ENCODE data around the gene HS6ST1.

The HS6ST1 gene

DNA sequence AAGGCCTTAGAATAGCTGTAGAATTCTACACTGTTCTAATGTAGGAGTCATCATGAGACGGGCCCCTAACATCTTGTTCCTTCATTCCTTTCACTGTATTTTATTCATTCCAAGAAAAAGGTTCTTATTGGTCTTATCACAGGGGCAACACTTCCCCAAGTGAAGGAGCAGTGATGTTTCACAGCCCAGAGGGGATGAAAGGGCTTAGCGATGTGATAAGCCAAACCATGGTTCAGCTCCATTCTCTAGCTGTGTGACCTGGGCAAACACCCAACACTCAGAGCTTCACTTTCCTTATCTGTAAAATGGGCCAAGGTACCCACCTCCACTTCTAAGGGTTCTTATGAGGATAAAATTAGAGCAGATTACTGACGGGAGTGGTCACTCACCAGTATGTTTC, 25.4 kb upstream of the HS6ST1 start:
- peaks cover 4% of the 10 kb centered on the region for H3K36me3 Mint-ChIP-seq (ENCODE audit: insufficient read depth)
- no peak overlapping the region for H3K4me3 Mint-ChIP-seq
- ATAC-seq (replicated peaks), result no peak
- H3K27ac Mint-ChIP-seq, result no peak overlapping the region
- DNase-seq, result no peak
- H3K4me1 Mint-ChIP-seq (ENCODE audit: low read depth in 2 of 2), result peaks cover 0 to 2% of the 10 kb centered on the region in 2 donors
- peaks cover 11 to 23% of the 10 kb centered on the region in 2 donors for H3K9me3 Mint-ChIP-seq
- H3K27me3 Mint-ChIP-seq, result peaks cover 8 to 39% of the 10 kb centered on the region in 2 donors

DNA sequence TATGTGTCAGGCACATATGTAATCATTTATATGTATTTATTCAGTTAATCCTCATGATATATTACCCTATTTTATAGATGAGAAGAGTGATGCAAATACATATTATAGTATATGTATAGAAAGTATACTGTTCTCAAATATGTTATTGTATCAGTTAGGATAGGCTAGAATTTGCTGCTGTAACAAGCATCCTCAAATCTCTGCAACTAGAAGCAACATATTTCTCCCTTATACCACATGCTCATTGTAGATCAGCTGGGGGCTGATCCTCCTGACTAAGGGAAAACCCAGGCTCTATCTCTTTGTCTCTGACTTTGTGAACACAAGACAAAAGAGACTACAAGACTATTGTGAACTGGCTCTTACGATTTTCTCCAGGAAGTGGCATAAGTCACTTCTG, 24.8 kb upstream of the HS6ST1 start:
- peaks cover 8 to 32% of the 10 kb centered on the region in 2 donors for H3K27me3 Mint-ChIP-seq
- no peak for DNase-seq
- H3K9me3 Mint-ChIP-seq, result peaks cover 11 to 23% of the 10 kb centered on the region in 2 donors
- peaks cover 0 to 2% of the 10 kb centered on the region in 2 donors for H3K4me1 Mint-ChIP-seq (ENCODE audit: low read depth in 2 of 2)
- H3K27ac Mint-ChIP-seq, result no peak overlapping the region
- peaks cover 4% of the 10 kb centered on the region for H3K36me3 Mint-ChIP-seq (ENCODE audit: insufficient read depth)
- no peak for ATAC-seq (replicated peaks)
- H3K4me3 Mint-ChIP-seq, result no peak overlapping the region

DNA sequence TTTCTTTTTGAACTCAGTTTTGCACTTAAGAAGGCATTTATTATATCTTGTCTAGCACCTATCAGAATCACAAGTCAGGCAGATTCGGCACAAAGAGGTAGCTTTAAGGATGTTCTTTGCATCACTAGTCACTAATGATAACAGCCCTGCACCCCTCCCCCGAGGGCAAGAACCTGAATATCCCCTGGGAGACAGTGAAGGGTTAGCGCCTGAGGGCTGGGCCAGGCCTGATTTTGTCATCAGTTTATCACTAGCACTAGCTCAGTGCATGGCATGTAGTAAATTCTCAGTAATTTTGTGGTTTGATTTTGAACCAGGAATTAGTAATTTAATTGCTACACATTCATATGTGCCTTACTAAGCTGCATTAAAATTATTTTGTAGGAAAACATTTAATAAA, 23.9 kb upstream of the HS6ST1 start:
- H3K36me3 Mint-ChIP-seq (ENCODE audit: insufficient read depth), result peaks cover 4% of the 10 kb centered on the region
- DNase-seq, result no peak

DNA sequence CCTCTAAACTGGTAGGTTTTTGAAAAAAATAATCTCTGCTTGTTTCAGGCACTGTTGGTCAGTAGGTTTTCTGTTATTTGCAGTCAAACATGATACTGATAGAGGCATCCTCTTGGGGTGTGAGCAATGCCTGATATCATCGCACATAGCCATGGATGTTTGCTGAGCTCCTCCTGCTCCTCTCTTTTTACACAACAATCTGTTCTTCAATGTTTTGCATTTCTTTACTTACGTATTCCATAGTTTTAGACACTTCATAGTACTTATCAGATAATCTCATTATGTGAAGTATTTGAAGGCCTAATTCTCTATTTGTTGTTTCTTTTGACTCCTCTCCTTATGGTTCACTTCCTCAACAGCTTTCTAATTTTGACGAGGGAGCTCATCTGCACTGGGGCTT, 23.0 kb upstream of the HS6ST1 start:
- Mint-ChIP-seq H3K4me1 (ENCODE audit: low read depth in 2 of 2) (peaks cover 0 to 2% of the 10 kb centered on the region in 2 donors), H3K27me3 (peaks cover 0 to 14% of the 10 kb centered on the region in 2 donors), H3K9me3 (peaks cover 11 to 23% of the 10 kb centered on the region in 2 donors), H3K4me3 (no peak overlapping the region), H3K27ac (peak overlapping the region in 1 of 2 donors; percentile 19), H3K36me3 (ENCODE audit: insufficient read depth) (peaks cover 4% of the 10 kb centered on the region)
- ATAC-seq (replicated peaks) (no peak), DNase-seq (no peak)

More for the DNA sequence above, 23.9 kb upstream of the HS6ST1 start:
- H3K27me3 Mint-ChIP-seq, result peaks cover 5 to 23% of the 10 kb centered on the region in 2 donors
- H3K9me3 Mint-ChIP-seq, result peaks cover 11 to 23% of the 10 kb centered on the region in 2 donors
- ATAC-seq (replicated peaks), result no peak
- peaks cover 0 to 2% of the 10 kb centered on the region in 2 donors for H3K4me1 Mint-ChIP-seq (ENCODE audit: low read depth in 2 of 2)
- no peak overlapping the region for H3K27ac Mint-ChIP-seq
- no peak overlapping the region for H3K4me3 Mint-ChIP-seq

DNA sequence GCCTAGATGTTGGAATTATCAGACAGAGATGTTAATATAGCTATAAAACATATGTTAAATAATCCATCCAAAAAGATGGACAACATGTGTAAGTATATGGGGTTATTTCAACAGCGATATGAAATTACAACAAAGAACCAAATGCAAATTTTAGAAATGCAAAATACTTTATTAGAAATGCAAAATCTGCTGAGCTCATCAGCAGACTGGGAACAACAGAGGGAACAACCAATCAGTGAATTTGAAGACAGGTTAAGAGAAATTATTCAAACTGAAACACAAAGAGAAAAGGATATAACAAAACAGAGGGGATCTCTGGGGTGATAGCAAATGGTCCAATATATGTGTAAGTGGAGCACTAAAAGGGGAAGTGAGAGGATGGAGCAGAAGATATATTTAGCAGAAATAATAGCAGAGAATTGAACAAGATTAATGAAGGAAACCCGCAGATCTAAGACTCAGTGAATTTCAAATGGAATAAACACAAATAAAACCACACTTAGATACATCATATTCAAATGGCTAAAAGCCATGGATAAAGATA, 13.5 kb upstream of the HS6ST1 start:
- Mint-ChIP-seq H3K4me1 (ENCODE audit: low read depth in 2 of 2) (no peaks in the 10 kb centered on the region), H3K9me3 (peaks cover 8 to 12% of the 10 kb centered on the region in 2 donors), H3K4me3 (no peak overlapping the region), H3K36me3 (ENCODE audit: insufficient read depth) (no peaks in the 10 kb centered on the region), H3K27ac (no peak overlapping the region), H3K27me3 (peaks cover 37 to 38% of the 10 kb centered on the region in 2 donors)
- DNase-seq (no peak), ATAC-seq (replicated peaks) (no peak)

DNA sequence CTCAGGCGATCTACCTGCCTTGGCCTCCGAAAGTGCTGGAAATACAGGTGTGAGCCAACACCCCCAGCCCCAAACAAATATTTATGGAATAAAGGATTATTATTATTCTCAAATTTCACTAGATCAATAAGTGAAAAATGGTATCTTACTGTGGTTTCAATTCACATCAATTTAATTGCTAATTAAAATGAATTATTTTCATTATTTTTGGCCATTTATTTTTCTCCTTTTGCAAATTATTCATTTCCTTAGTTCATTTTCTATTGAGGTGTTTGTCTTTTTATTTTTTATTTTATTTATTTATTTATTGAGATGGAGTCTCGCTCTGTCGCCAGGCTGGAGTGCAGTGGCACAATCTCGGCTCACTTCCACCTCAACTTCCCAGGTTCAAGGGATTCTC, 11.9 kb upstream of the HS6ST1 start:
- Mint-ChIP-seq H3K27me3 (peaks cover 37 to 38% of the 10 kb centered on the region in 2 donors), H3K36me3 (ENCODE audit: insufficient read depth) (no peaks in the 10 kb centered on the region), H3K9me3 (peaks cover 8 to 12% of the 10 kb centered on the region in 2 donors), H3K27ac (no peak overlapping the region), H3K4me1 (ENCODE audit: low read depth in 2 of 2) (no peaks in the 10 kb centered on the region), H3K4me3 (no peak overlapping the region)
- ATAC-seq (replicated peaks) (no peak), DNase-seq (no peak)

DNA sequence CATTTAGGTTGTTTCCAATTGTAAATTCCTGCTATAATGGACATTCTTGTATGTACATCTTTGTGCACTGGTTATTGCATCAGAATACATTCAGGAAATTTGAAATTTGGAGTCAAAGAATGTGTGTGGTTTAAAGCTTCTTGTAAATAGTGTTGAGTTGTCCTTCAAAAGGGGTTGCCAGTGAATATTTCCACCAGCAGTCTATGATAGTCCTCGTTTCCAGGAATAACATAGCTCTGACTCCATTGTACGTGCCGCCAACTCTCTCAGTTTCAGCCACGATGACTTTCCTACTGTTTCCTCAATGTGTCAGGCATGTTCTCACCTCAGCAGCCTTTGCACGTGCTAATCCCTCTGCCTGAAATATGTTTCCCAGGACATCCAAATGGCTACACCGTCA, 10.9 kb upstream of the HS6ST1 start:
- Mint-ChIP-seq H3K4me3 (no peak overlapping the region), H3K27me3 (peaks cover 36 to 37% of the 10 kb centered on the region in 2 donors), H3K4me1 (ENCODE audit: low read depth in 2 of 2) (no peaks in the 10 kb centered on the region), H3K27ac (no peak overlapping the region), H3K9me3 (peaks cover 8 to 12% of the 10 kb centered on the region in 2 donors), H3K36me3 (ENCODE audit: insufficient read depth) (no peaks in the 10 kb centered on the region)
- DNase-seq, result no peak
- no peak for ATAC-seq (replicated peaks)

DNA sequence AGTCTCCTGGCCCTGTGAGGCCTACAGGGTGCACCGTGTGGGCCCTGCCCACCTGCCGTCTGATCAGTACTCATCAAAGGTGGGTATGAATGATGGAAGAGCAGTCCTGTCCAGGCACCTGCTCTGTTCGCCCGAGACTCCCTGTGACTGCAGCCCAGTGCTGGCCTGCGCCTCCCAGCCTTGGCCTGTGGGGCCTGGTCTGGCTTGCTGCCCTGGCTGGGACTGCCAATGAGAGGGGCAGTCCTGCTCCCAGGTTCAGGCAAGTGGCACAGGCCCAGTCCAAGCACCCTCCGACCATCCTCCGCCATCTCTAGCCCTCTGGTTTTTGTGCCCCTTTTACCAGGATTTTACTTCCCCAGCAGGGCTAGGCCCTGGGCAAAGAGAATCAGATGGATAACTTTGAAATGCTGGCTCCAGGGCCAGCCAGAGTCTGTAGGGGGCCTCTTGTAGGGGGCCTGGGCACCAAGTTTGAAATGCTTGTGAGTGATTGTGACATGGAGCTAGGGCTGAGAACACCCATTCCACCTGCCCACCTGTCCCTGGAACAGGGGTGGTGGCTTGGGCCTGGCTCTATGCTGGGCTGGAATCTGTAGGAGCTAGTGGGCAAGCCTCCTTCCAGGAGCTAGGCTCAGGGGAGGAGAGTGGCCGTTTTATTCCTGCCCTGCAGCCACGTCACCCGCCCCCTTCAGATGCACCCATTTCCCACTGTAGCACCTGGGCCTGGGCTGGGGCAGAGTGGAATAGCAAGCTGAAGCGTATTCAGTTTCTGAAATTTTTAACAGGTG, 8.7 kb upstream of the HS6ST1 start:
- DNase-seq (no peak), ATAC-seq (replicated peaks) (no peak)
- H3K4me1 Mint-ChIP-seq (ENCODE audit: low read depth in 2 of 2), result peaks cover 0 to 3% of the 10 kb centered on the region in 2 donors
- peaks cover 8 to 10% of the 10 kb centered on the region in 2 donors for H3K9me3 Mint-ChIP-seq
- peaks cover 20 to 22% of the 10 kb centered on the region in 2 donors for H3K27me3 Mint-ChIP-seq
- no peaks in the 10 kb centered on the region for H3K36me3 Mint-ChIP-seq (ENCODE audit: insufficient read depth)
- H3K27ac Mint-ChIP-seq, result no peak overlapping the region
- H3K4me3 Mint-ChIP-seq, result no peak overlapping the region

DNA sequence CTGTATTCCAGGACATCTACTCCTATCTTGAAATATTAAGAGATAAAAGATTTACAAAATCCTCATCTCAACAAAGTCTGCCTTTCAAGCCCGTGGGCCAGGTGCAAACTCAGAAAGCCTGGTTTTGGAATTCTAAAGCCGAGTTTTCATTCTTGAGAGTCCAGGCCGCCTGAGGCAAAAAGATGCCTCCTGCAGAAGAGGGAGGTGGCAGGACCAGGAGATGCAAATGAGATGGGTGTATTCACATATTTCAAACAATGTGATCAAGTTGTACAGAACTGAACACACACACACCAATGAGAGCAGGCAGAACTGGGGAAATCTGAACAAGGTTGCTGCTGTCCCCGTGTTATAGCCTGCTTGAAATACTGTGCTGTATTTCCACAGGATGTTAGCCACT, 7.7 kb upstream of the HS6ST1 start:
- Mint-ChIP-seq H3K4me1 (ENCODE audit: low read depth in 2 of 2) (peaks cover 4 to 7% of the 10 kb centered on the region in 2 donors), H3K4me3 (no peak overlapping the region), H3K9me3 (no peaks in the 10 kb centered on the region), H3K27me3 (peaks cover 10 to 12% of the 10 kb centered on the region in 2 donors), H3K36me3 (ENCODE audit: insufficient read depth) (no peaks in the 10 kb centered on the region), H3K27ac (no peak overlapping the region)
- DNase-seq (no peak), ATAC-seq (replicated peaks) (no peak)

DNA sequence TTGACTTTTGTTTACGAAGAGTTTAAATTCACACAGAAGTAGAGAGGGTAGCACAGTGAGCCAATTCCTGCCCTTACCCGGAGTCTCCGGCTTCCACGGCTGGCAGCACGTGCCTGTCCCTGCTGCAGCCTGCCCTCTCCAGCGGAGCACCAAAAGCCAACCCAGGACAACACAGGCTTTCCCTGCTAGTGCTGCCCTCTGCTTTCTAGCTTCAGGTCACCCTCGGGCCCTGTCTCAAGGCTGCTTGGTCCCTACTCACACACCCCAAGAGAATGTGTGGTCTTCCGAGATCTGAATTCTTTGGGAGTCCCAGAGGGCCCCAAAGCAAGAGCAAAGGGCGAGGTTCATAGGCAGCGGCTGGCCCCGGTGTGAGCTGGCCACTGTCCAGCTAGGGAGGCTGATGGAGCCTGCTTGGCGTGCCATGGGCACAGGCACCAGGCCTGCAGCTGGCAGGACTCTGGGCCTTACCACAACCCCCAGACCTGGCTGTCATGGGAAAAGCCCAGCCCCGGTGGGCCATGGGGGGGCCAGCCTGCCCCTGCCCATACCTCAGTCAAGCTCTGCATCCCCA, 7.0 kb upstream of the HS6ST1 start:
- Mint-ChIP-seq H3K27me3 (peaks cover 8 to 16% of the 10 kb centered on the region in 2 donors), H3K27ac (no peak overlapping the region), H3K36me3 (ENCODE audit: insufficient read depth) (no peaks in the 10 kb centered on the region), H3K9me3 (no peaks in the 10 kb centered on the region), H3K4me1 (ENCODE audit: low read depth in 2 of 2) (peaks cover 8 to 10% of the 10 kb centered on the region in 2 donors), H3K4me3 (no peak overlapping the region)
- ATAC-seq (replicated peaks) (no peak), DNase-seq (no peak)

DNA sequence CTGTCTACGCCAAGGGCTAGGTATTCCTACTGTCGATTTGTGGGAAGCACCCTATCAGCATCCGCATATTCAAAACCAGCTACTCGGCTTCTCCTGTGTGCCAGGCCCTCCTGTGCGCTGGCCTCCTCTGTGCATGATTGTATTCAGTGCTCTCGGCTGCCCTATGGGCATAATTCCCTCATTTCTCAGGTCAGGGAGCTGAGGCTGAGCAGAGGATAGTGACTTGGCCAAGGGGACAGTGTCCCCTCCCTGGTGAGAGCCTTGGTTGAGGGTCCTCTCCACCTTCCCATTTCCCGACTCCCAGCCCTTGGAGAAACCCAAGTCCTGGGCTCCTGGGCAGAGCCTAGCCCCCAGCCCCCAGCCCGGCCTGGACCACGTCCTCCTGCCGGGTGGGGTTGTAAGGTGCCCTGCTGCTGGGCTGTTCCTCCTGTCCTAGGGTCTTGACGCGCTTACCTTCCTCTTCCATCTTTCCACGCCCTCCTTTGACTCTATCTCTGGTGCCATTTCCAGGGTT, 6.3 kb upstream of the HS6ST1 start:
- Mint-ChIP-seq H3K4me1 (ENCODE audit: low read depth in 2 of 2) (peaks cover 13 to 15% of the 10 kb centered on the region in 2 donors), H3K27ac (no peak overlapping the region), H3K36me3 (ENCODE audit: insufficient read depth) (no peaks in the 10 kb centered on the region), H3K9me3 (no peaks in the 10 kb centered on the region), H3K27me3 (peaks cover 5 to 16% of the 10 kb centered on the region in 2 donors), H3K4me3 (no peak overlapping the region)
- ATAC-seq (replicated peaks) (no peak), DNase-seq (no peak)

DNA sequence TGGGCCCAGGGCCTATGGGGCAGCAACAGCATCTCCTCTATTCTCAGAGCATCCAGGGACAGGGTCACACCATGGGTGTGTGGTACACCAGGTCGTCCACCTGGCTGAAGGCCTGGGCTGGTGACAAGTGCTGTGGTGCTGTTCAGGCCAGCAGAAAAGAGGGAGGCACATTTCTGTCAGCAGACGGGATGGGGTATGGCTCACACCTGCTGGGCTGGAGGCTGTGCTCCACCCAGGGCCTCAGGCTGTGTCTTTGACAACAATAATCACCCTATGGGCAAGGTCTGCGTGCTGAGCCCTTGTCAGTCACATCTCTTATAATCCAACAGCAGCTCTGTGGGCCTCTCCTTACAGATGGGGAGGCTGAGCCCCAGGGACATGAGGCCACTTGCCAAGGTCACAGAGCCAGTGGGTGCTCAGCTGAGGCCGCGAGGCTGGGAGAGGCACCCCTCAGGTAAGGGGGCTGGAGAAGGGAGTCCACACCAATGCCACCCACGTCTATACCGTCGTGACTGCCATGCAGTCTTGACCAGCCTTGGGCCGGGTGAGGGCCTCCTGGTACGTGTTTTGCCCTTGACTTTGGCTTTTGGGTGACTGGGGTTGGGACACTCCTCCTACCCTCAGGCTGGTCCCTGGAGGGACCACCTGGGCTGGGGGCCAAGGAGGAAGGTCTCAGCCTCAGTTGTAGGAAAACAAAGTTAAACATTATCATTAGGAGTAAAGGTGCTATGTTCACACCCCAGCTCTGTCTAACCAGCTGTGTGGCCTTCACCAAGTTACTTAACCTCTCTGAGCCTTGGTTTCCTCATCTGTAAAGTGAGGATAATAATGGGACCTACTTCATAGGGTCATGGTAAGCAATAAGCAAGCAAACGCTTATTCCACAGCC, 5.6 kb upstream of the HS6ST1 start:
- peaks cover 0 to 10% of the 10 kb centered on the region in 2 donors for H3K27me3 Mint-ChIP-seq
- ATAC-seq (replicated peaks) (no peak), DNase-seq (no peak)
- no peak overlapping the region for H3K27ac Mint-ChIP-seq
- no peak overlapping the region for H3K4me3 Mint-ChIP-seq
- peaks cover under 1% of the 10 kb centered on the region for H3K36me3 Mint-ChIP-seq (ENCODE audit: insufficient read depth)
- peaks cover 13 to 15% of the 10 kb centered on the region in 2 donors for H3K4me1 Mint-ChIP-seq (ENCODE audit: low read depth in 2 of 2)
- H3K9me3 Mint-ChIP-seq, result no peaks in the 10 kb centered on the region

DNA sequence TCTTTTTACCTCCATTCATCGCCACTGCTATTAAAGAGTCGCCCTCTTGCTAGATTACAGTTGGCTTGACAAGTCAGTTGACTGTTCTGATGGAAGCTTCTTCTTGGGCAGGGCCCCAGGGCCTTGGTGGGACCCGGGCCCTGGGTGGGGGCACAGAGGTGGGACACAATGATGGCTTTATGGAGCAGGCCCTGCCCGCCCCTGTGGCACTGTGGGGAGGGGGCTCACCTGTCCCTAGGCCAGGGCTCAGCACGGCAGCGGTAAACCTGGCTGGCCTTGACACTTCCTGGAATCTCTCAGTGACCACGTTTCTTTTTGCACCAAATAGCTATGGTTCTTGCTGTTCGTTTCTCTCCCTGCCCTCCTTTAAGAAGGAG, 4.9 kb upstream of the HS6ST1 start:
- no peaks in the 10 kb centered on the region for H3K9me3 Mint-ChIP-seq

More for the DNA sequence above, 4.9 kb upstream of the HS6ST1 start:
- H3K4me3 Mint-ChIP-seq, result peak overlapping the region; percentile 56 to 72
- ATAC-seq (replicated peaks), result no peak
- peaks cover 13 to 15% of the 10 kb centered on the region in 2 donors for H3K4me1 Mint-ChIP-seq (ENCODE audit: low read depth in 2 of 2)
- peaks cover 3% of the 10 kb centered on the region for H3K36me3 Mint-ChIP-seq (ENCODE audit: insufficient read depth)
- no peak for DNase-seq
- H3K27ac Mint-ChIP-seq, result no peak overlapping the region
- H3K27me3 Mint-ChIP-seq, result peaks cover 0 to 10% of the 10 kb centered on the region in 2 donors
